ENCODE results near the gene ITPKC. TPM values are rescaled to one million over a fixed set of nuclear protein-coding genes. Genes with fewer than 3 reads are reported as not detected.
A peak's percentile ranks its signal among the peaks of the same experiment; 100 is the strongest.

The ITPKC gene
- total and polyA plus RNA-seq, 4 donors = 28.0 to 97.2 (median 43.1) TPM

GRCh38 chr19:40737102-40737644 is 20.3 kb downstream of the ITPKC start:
- no peak for TF ChIP-seq CTCF (IDR thresholded peaks at IDR 0.05; ENCODE audit: control extremely low read depth, extremely low read depth)
- DNase-seq (no peak), ATAC-seq (ENCODE audit: insufficient read depth, low FRiP score) (no peak)
- WGBS, 2 donors = 90% methylated on average over 9 of the region's 9 CpGs
- Histone ChIP-seq H3K36me3 (ENCODE audit: control insufficient read depth in 4 of 4, insufficient read depth in 4 of 4, low read length in 4 of 4) (peaks cover 34 to 67% (median 40%) of the 10 kb centered on the region in 4 donors), H3K9me3 (ENCODE audit: control insufficient read depth in 4 of 4, insufficient read depth in 3 of 4, low read length in 3 of 4) (no peaks in the 10 kb centered on the region), H3K4me1 (ENCODE audit: control insufficient read depth in 5 of 5, insufficient read depth in 5 of 5, low read length in 5 of 5) (peaks cover 0 to 2% (median 0%) of the 10 kb centered on the region in 5 donors), H3K27me3 (ENCODE audit: control insufficient read depth in 3 of 3, insufficient read depth in 3 of 3, low read length in 2 of 3) (no peaks in the 10 kb centered on the region), H3K4me3 (no peak overlapping the region), H3K27ac (ENCODE audit: low read depth in 1 of 2, low read length in 1 of 2) (peak overlapping the region in 1 of 2 donors; percentile 0), H3K9ac (ENCODE audit: insufficient read depth in 1 of 2, low read length in 2 of 2) (no peak overlapping the region)

- Histone ChIP-seq H3K4me3 (no peak overlapping the region), H3K27me3 (ENCODE audit: control insufficient read depth in 3 of 3, insufficient read depth in 3 of 3, low read length in 2 of 3) (no peaks in the 10 kb centered on the region), H3K36me3 (ENCODE audit: control insufficient read depth in 4 of 4, insufficient read depth in 4 of 4, low read length in 4 of 4) (peaks cover 20 to 53% (median 33%) of the 10 kb centered on the region in 4 donors), H3K9me3 (ENCODE audit: control insufficient read depth in 4 of 4, insufficient read depth in 3 of 4, low read length in 3 of 4) (no peaks in the 10 kb centered on the region), H3K9ac (ENCODE audit: insufficient read depth in 1 of 2, low read length in 2 of 2) (no peak overlapping the region), H3K27ac (ENCODE audit: low read depth in 1 of 2, low read length in 1 of 2) (peak overlapping the region in 1 of 2 donors; percentile 52), H3K4me1 (ENCODE audit: control insufficient read depth in 5 of 5, insufficient read depth in 5 of 5, low read length in 5 of 5) (peaks cover 0 to 2% (median 0%) of the 10 kb centered on the region in 5 donors)
- WGBS, 2 donors = 86 to 89% methylated on average over 22 of the region's 22 CpGs
- TF ChIP-seq CTCF (IDR thresholded peaks at IDR 0.05; ENCODE audit: control extremely low read depth, extremely low read depth) = no peak
- no peak for ATAC-seq (ENCODE audit: insufficient read depth, low FRiP score)
- DNase-seq = no peak
These were observed 22.3 kb downstream of the ITPKC start for GRCh38 chr19:40739030-40739839.

- Histone ChIP-seq H3K9ac (ENCODE audit: insufficient read depth in 1 of 2, low read length in 2 of 2) (no peak overlapping the region), H3K4me3 (no peak overlapping the region), H3K4me1 (ENCODE audit: control insufficient read depth in 5 of 5, insufficient read depth in 5 of 5, low read length in 5 of 5) (peaks cover 0 to 4% (median 0%) of the 10 kb centered on the region in 5 donors), H3K9me3 (ENCODE audit: control insufficient read depth in 4 of 4, insufficient read depth in 3 of 4, low read length in 3 of 4) (no peaks in the 10 kb centered on the region), H3K36me3 (ENCODE audit: control insufficient read depth in 4 of 4, insufficient read depth in 4 of 4, low read length in 4 of 4) (peaks cover 12 to 45% (median 31%) of the 10 kb centered on the region in 4 donors), H3K27me3 (ENCODE audit: control insufficient read depth in 3 of 3, insufficient read depth in 3 of 3, low read length in 2 of 3) (no peaks in the 10 kb centered on the region), H3K27ac (ENCODE audit: low read depth in 1 of 2, low read length in 1 of 2) (peak overlapping the region in 1 of 2 donors; percentile 59)
- ATAC-seq (ENCODE audit: insufficient read depth, low FRiP score) (no peak), DNase-seq (no peak)
- TF ChIP-seq CTCF (IDR thresholded peaks at IDR 0.05; ENCODE audit: control extremely low read depth, extremely low read depth) = no peak
- 79 to 92% methylated on average over 16 of the region's 16 CpGs for WGBS, 2 donors
These were observed 23.2 kb downstream of the ITPKC start for GRCh38 chr19:40739871-40740703.

Data from lung (tissue), 12 donors.